HG03439 (cell line): ENCODE measurements around the gene ATP5F1D.

Experiments
- ATAC-seq: cut with Tn5 transposase; IDR thresholded peaks from one replicate; pipeline ENCODE4 v1.9.1; 2021; ENCODE audit warnings: mild to moderate bottlenecking, moderate library complexity; ENCODE audit not compliant: unreplicated experiment

Gene ATP5F1D

GRCh38 chr19:1290196-1290702 is 48.7 kb downstream of the ATP5F1D start:
- no peak for ATAC-seq

DNA sequence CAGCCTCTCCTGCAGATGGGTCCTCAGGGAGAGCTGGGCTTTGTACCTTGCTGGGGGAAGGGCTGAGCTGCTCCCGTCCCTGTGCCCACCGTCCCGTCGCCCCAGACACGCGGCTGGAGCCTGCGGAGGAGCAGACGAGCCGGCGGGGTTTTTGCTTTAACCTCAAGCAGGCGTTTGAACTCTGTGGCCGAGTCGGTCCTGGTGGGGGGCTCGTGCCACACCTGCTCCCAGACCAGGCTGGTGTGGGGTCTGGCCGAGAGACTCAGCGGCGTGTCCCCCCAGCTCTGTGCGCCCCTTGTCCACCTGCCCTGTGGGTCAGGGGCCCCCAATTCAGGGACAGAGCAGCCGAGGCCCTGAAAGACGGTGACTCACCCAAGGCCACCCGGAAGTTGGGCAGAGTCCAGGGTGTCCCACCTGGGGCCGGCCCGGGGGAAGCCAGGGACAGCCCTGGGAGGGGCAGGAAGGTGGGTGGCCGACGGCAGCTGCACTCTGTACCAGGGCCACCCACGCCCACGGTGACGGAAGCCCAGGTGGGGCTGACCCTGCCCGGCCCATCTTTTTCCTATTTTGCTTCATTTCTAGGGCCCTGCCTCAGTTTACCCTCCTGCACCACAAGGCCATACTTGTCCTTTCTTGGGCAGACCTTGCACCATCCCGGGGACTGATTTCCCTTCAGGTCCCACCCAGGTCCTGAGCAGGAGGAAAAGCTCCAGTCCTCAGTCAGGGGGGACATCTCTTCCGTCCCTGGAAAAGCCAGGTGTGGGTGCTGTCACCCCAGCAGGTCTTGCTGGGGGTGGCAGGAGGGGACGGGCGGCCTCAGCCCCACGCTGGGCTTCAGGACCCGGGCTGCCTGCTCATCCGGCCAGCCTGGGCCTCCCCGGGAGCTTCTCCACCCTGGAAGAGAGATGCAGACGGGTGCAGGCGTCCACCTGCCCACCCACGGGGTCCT is 49.4 kb downstream of the ATP5F1D start:
- ATAC-seq: no peak

DNA sequence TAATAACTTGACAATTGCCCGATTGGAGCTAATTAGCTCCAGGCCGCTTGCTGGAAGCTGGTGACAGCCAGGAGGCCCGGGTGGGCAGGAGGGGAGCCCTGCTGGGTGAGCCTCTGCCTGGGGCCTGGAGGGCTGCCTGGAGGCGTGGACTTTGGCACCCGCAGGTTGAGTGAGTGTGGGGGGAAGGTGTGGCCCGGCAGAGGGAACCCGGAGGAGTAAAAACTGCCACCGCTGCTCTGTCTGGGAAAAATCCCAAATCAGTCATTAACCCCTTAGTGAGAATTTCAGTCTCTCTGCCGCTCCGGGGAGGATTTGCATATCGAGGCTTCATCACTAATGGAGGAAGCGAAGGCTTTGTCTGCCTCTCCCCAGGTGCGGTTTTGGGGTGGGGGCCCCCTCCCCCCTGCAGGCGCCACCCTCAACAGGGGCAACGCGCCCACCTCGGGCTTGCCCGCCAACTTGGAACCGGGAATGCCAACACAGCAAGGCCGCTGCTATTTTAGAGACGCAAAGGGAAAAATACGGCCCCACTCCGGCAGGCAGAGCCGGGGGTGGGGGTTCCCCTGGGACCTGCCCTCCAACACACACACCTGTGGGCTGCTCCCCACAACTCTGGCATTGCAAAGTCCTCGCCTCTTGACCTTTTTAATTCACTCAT is 50.3 kb downstream of the ATP5F1D start:
- ATAC-seq: no peak

GRCh38 chr19:1292419-1293151 is 51.0 kb downstream of the ATP5F1D start:
- ATAC-seq: no peak

DNA sequence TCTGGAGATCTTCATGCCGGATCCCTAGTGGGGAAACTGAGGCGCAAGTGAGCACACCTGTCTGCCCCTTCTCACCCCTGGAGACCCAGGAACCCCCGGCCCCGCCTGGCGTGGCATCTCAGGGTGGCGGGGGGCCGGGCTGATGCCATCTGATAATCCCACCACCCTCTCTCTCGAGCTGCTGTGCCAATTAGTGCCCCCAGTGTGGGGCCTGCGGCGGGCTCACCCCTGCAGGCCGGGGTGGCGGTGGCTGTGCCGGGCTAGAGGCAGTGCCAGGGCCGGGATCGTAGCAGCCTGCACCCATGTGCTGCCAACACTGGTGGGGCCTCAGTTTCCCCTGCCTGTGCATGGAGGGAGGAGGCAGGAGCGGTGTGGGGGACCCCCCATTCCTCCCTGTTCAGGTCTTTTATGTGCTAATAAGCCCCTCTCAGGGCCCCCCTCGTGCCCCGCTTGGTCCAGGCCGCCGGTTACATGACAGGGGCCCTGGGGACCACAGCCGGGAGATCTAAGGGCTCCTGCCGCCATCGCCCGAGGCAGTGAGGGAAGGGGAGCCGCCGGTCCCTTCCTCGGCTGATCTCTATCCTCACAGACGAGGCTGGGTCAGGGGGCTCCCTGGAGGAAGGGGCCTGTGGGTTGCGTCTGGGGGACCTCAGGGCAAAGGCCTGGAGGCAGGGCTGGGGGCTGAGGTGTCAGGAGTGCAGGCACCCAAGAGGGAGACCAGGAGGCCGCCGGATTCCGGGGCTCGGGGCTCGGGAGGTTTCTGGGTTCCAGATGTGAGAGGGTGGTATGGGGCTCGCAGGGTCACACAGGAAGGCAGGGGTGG is 52.4 kb downstream of the ATP5F1D start:
- ATAC-seq: no peak
